Stimulated activated CD4-positive, alpha-beta T cell treated with anti-CD3 and anti-CD28 coated beads, Interleukin-2, amount 100 ng/mL, for 48 hours (primary cell): Measurements from ENCODE around the gene PHYH.
"Not testable (repeated sequence)": the region's sequence is repeated elsewhere in the genome, so short reads cannot be mapped to it uniquely, and the experiment has no call there.

Experiments
- DNase-seq, 2 donors: peaks; one replicate each; pipeline ENCODE4 v3.0.0-alpha.2; 2020

Gene PHYH

DNA sequence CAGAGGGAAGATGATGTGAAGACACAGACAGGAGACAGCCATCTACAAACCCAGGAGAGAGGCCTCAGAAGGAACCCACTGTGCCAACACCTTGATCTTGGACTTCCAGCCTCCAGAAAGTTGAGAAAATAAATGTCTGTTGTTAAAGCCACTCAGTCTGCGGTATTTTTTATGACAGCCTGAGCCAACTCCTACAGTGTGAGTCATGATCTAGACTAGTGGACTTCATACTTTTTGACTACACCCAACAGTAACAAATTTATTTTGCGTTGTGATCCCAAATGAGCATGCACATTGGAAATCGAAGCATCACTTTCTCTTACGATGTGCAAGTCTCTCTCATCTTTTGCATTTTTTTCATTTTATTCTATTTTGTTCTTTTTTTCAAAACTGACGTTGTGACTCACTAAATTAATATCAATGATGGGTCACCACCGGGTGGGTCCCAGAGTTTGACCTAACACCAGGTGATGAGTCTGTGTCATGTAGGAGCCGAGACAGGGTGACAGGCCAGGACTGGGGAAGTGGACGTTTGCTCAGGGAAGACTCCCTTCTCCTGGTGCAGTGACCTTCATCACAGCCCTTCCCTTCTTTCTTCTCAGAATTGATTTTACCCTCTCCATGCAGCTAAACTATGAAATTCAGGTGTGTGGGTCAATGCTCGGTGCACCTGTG lies 28.9 kb downstream of the PHYH start:
- DNase-seq, result no peak

GRCh38 chr10:13268841-13269240 lies 31.0 kb downstream of the PHYH start:
- DNase-seq, result no peak

GRCh38 chr10:13268310-13268709 lies 31.6 kb downstream of the PHYH start:
- no peak for DNase-seq

DNA sequence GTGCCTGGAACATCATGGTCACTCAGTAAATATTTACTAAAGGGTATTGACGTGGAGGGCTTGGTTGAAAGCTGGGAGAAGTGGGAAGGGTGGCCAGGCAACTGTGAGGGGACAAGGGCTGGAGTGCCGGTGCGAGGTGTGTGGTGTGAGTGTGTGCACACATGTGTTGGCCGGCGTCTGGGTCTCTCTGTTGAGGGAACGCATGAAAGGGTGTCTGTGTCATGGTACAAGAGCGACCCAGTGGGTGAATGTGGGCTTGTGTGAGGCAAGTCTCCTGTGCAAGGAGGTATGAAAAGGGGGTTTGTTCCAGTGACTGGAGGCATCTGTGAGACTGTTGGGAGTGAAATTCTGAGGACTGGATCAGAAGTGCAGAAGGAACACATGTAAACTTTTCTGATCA lies 36.3 kb downstream of the PHYH start:
- DNase-seq, result no peak

DNA sequence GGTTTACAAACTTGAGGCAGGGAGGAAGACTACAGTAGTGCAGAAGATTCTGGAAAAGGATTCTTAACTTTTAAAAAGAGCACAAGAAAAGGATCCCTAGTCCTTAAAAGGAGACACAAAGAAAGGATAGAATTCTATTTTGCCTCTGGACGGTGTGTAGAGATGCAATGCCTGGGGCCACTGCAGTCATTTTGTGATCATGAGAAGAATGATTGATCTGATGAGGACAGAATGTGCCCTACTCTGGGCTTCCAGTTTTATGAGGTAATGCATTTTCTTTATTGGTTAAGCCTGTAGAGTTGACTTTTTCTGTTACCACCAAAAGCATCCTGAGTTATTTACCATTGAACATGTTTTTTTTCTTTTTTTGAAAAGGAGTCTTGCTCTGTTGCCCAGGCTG lies 37.4 kb downstream of the PHYH start:
- no peak for DNase-seq

- DNase-seq, result no peak
These were observed 42.2 kb downstream of the PHYH start for GRCh38 chr10:13257621-13258140.

DNA sequence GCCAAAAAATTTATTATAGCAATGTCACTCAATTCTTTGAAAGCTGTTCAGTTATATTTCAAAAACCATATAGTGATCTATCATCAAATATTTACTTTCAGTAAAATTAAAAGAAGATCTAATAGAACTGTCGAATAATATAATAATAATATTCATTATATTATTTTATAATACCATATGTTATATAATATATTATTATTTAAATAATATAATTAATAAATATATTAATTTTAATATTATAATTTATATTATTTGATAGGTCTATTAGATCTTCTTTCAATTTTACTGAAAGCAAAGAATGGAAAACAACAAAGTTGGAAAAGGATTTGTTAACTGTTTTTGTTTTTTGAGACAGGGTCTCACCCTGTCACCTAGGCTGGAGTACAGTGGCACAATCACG lies 43.2 kb downstream of the PHYH start:
- DNase-seq, result no peak

GRCh38 chr10:13253726-13254125 lies 46.1 kb downstream of the PHYH start:
- no peak for DNase-seq

- no peak for DNase-seq
These were observed 52.1 kb downstream of the PHYH start for GRCh38 chr10:13247784-13248183.

GRCh38 chr10:13247246-13247645 lies 52.6 kb downstream of the PHYH start:
- no peak for DNase-seq

DNA sequence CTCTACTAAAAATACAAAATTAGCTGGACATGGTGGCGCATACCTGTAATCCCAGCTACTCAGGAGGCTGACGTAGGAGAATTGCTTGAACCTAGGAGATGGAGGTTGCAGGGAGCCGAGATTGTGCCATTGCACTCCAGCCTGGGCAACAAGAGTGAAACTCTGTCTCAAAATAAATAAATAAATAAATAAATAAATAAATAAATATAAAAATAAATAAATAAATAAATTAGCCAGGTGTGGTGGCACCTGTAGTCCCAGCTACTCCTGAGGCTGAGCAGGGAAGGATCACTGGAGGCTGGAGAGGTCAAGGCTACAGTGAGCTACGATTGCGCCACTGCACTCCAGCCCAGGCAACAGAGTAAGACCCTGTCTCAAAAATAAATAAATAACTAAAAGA lies 57.6 kb downstream of the PHYH start:
- DNase-seq, result not testable (repeated sequence)

DNA sequence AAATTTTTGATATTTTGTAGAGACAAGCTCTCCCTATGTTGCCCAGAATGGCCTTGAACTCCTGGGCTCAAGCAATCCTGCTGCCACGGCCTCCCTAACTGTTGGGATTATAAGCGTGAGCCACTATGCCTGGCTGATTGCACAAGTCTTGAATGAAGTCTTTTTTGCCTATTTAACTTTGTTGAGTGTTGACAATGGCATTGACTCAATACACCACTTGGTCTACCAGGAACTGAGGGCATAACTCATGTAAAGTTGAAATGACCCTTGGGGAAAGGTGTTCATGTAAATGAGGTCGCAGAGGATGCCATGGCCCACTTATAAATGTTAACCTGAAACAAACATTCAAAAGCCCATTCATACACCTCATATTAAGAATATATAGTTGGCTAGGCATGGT lies 58.3 kb downstream of the PHYH start:
- DNase-seq, result no peak

GRCh38 chr10:13239923-13240322 lies 59.9 kb downstream of the PHYH start:
- no peak for DNase-seq

DNA sequence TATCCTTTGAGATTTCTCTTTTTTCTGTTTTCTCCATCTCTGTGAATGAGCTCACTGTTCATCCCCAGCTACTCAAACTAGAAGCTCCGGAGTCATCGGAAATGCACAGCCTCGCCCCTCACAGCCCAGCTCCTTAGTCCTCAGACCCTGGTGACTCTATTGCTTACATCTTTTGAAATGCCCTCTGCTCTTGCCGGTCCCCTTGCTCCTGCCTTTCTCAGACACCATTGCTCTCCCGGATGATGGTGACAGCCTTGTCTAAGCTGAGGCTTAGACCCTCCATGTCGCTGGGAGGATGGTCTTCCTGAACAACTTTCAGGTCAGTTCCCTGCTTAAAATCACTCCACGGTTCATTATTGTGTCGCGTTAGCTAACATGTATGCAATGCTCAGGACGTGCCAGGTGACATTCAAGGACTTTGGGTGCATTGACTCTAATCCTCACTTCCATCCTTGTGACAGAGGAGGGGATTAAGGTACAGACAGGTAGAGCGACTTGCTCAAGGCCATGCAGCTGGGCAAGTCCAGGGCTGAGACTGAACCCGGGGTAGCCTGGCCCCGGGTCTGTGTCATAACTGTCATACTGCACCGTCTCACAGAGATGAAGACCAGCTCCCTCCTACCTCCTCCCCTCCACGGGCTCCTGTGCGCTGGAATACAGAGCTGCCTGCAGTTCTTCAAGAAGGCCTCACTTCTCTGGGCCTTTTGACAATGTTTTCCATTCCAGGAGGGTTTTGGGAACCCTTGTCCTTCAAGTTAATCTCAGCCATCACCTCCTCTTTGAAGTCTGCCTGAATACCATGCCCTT lies 61.4 kb downstream of the PHYH start:
- no peak for DNase-seq

DNA sequence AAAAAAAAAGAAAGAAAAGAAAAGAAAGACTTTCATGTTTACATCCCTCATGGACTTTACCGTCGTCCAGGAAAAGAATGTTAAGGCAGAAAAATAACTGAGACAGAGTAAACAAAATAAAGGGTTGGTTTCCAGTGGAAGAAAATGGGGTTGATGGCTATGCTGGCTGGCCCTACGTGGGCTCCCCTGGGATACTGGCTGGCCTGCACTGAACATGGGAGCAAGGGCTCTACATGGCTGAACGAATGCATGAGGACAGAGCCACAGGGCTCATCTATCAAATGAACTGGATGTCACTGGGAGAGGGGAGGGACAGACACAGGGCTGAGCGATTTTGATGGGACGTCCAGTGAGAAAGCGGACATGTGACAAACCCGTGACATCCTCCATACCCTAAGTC lies 63.2 kb downstream of the PHYH start:
- DNase-seq, result no peak

DNA sequence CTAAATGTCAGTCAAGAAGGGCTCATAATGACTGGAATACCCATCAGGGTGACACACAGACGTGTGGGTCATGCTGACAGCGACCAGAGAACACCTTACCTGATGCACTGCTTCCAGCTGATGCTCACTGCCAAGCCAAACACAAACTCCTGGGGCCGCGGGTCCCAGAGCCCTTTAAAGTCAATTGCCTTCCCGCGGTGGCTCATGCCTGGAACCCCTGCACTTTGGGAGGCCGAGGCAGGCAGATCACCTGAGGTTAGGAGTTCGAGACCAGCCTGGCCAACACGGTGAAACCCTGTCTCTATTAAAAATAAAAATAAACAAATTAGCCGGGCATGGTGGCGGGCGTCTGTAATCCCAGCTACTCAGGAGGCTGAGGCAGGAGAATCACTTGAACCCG lies 65.1 kb downstream of the PHYH start:
- not testable (repeated sequence) for DNase-seq

- DNase-seq, result no peak
These were observed 65.7 kb downstream of the PHYH start, which contains the start of gene UCMA for GRCh38 chr10:13234172-13234571. Gene UCMA (minus strand): TSS chr10:13234374. CDS start chr10:13234258, 116 bp downstream.

DNA sequence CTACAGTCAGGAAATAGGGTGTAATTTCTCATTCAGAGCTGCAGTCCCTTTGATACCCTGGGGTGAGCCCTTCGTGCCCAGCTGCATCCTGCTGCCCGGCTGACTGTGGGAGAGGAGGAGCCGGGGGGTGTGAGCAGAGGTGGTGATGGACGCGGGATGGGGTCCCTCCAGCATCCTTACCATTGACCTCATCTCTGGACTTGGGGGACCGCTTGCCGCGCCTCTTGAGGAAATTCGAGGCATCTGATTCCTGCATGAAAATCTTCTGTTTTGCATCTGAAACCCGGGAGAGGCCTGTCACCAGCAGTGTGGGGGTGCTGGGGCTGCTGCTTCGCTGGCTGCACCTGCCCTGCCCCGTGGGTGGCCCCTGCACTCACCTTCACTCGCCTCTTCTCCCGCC lies 66.5 kb downstream of the PHYH start:
- DNase-seq, result no peak

DNA sequence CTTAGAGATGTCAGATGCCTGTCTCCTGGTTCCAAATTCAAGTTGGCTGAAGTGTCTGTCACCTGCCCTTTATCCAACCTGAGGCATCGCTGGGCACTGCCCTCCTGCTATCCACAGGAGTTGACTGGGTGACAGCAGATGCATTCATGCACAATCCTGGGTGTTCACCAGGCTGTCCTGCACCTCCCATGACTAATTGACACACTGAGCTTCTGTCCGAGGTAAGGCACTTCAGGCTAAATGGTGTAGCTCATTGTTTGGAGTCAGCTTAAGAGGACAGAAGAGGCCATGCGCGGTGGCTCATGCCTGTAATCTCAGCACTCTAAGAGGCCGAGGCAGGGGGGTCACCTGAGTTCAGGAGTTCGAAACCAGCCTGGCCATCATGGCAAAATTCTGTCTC lies 68.1 kb downstream of the PHYH start:
- no peak for DNase-seq

DNA sequence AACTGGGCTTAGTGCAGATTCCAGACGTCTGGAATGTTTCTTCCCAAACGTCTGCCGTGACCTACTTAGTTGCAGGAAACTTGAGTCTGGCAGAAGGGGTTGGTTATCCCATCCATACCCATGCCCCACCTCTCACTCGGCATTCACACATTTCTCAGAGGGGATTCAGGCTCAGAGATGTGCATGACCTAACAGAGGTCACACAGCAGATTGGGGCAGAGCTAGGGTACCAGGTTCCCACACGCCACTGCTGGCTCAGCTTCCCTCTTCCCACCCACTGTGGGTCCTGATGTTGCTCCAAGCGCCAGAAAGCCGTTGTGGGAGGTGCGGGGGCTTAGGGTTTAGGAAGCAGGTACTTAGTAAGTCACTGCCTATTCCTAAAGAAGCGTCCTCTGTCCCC lies 68.7 kb downstream of the PHYH start:
- DNase-seq, result no peak
